Astrocyte of the spinal cord (primary cell): ENCODE measurements around the gene PIGN.

ENCODE experiments used
- DNase-seq: peaks from one replicate; pipeline ENCODE4 v3.0.0; 2011; ENCODE audit warnings: low read depth, low spot score
- H3K4me3 ChIP-seq: 2 replicates; pipeline ENCODE4 v1.5.1; 2011; ENCODE audit warnings: low read depth, mild to moderate bottlenecking, low read length, moderate library complexity
- CTCF ChIP-seq: IDR thresholded peaks from 2 replicates; pipeline ENCODE4 v1.5.1; 2012; ENCODE audit warnings: low read depth, mild to moderate bottlenecking, low read length, inconsistent platforms
- in situ Hi-C: cut with HindIII; loops from 2 replicates; pipeline ENCODE4 v1.10.0; 2017; ENCODE audit warnings: low sequenced_read_pairs

Gene PIGN

GRCh38 chr18:62030091-62030985 lies 156.5 kb downstream of the PIGN start:
- in situ Hi-C loops: no loop called here
- no peak for TF ChIP-seq CTCF
- no peak overlapping the region for H3K4me3 ChIP-seq
- DNase-seq: peak; percentile 12

DNA sequence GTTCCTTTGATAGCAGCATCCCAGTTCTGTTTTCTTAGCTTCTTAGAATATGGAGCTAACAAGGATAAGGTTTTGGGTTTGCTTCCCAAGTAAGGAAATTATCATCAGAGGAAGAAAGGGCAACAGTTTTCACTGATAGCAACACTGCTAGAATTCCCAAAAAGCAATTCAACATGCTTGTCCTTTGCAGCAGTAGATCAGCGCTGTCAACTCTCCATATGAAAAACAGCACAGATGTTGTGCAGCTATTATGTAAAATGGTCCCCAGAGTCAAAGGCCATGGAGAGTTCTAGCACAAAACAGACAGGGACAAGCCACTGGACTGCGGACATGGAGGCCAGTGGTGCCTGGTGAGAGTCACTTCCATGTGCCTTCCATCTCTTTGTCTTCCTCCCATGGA lies 158.1 kb downstream of the PIGN start:
- TF ChIP-seq CTCF: no peak
- in situ Hi-C loops: no loop called here
- no peak overlapping the region for H3K4me3 ChIP-seq
- no peak for DNase-seq

GRCh38 chr18:62027914-62028520 lies 158.8 kb downstream of the PIGN start:
- in situ Hi-C loops: no loop called here
- DNase-seq: no peak
- no peak for TF ChIP-seq CTCF
- H3K4me3 ChIP-seq: no peak overlapping the region

- in situ Hi-C loops: no loop called here
- no peak overlapping the region for H3K4me3 ChIP-seq
- DNase-seq: peak; percentile 17
- no peak for TF ChIP-seq CTCF
Observed at GRCh38 chr18:62026586-62026985, 160.3 kb downstream of the PIGN start.

DNA sequence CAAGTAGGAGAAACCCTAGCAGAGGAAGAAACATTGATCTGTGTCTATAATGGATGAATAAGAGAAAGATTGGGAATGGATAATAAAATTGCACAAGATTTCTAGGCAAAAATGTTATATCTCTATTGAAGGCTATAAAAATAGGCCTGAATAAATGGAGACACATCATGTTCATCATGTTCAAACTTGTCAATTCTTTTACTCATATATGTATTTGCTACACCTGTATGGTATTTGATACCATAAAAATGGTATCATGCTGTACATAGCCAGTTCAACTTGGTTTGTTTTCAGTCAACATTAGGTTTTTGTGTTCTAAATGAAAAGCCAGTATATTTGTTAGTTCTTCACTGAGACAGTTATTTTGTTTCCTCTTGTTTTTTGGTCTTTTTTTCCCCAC lies 161.9 kb downstream of the PIGN start:
- TF ChIP-seq CTCF: no peak
- in situ Hi-C loops: no loop called here
- no peak for DNase-seq
- H3K4me3 ChIP-seq: no peak overlapping the region

GRCh38 chr18:62023536-62023935 lies 163.3 kb downstream of the PIGN start:
- TF ChIP-seq CTCF: no peak
- no peak overlapping the region for H3K4me3 ChIP-seq
- in situ Hi-C loops: no loop called here
- DNase-seq: no peak
